ENCODE results near the gene MEGF10.

- TF ChIP-seq CTCF (IDR thresholded peaks at IDR 0.05; ENCODE audit: low read depth, low read length) (no peak), EZH2phosphoT487 (IDR thresholded peaks at IDR 0.05; ENCODE audit: low read depth) (no peak)
Measured at GRCh38 chr5:127446626-127447025, 156.0 kb downstream of the MEGF10 start.
